Endothelial cell (in vitro differentiated cells): ENCODE results near the gene RHBDF2. TPM values are rescaled to one million over a fixed set of nuclear protein-coding genes. Genes with fewer than 3 reads are reported as not detected.

Experiments used
- DNase-seq: peaks from one replicate; pipeline ENCODE4 v3.0.0; 2021; ENCODE audit warnings: low spot score
- H3K27ac Mint-ChIP-seq: one replicate; pipeline ENCODE4 v1.8.0; 2021; ENCODE audit warnings: mixed read lengths, inconsistent platforms; ENCODE audit not compliant: unreplicated experiment
- H3K27me3 Mint-ChIP-seq: one replicate; pipeline ENCODE4 v1.8.0; 2021; ENCODE audit warnings: mild to moderate bottlenecking, moderate library complexity, mixed read lengths, inconsistent platforms; ENCODE audit not compliant: unreplicated experiment
- H3K36me3 Mint-ChIP-seq: one replicate; pipeline ENCODE4 v1.8.0; 2021; ENCODE audit warnings: mild to moderate bottlenecking, low read depth, mixed read lengths, inconsistent platforms; ENCODE audit not compliant: unreplicated experiment
- H3K4me1 Mint-ChIP-seq: one replicate; pipeline ENCODE4 v1.8.0; 2021; ENCODE audit warnings: mild to moderate bottlenecking, mixed read lengths, inconsistent platforms; ENCODE audit not compliant: unreplicated experiment
- H3K4me3 Mint-ChIP-seq: one replicate; pipeline ENCODE4 v1.8.0; 2021; ENCODE audit warnings: mild to moderate bottlenecking, mixed read lengths, inconsistent platforms; ENCODE audit not compliant: unreplicated experiment
- H3K9me3 Mint-ChIP-seq: one replicate; pipeline ENCODE4 v1.8.0; 2021; ENCODE audit warnings: mixed read lengths, inconsistent platforms; ENCODE audit not compliant: unreplicated experiment
- total RNA-seq: library from RNA; stranded (reverse); fragmentation: NEBNext Ultra II Directional; extraction: Animal tissue kit (Norgen Biotek cat#: 25700); gene quantifications from one replicate; pipeline ENCODE4 v1.2.1, GENCODE V29; 2021; ENCODE audit not compliant: unreplicated experiment
- TF ChIP-seq, protein P1 (sequence below): fragments of 200-600 bp; sonication (generic); IDR thresholded peaks from one replicate; pipeline ENCODE4 v1.5.0; 2021; ENCODE audit warnings: antibody characterized with exemption; ENCODE audit not compliant: unreplicated experiment

The RHBDF2 gene
- total RNA-seq, 1 donor from 2014 or later = 39.3 TPM

DNA sequence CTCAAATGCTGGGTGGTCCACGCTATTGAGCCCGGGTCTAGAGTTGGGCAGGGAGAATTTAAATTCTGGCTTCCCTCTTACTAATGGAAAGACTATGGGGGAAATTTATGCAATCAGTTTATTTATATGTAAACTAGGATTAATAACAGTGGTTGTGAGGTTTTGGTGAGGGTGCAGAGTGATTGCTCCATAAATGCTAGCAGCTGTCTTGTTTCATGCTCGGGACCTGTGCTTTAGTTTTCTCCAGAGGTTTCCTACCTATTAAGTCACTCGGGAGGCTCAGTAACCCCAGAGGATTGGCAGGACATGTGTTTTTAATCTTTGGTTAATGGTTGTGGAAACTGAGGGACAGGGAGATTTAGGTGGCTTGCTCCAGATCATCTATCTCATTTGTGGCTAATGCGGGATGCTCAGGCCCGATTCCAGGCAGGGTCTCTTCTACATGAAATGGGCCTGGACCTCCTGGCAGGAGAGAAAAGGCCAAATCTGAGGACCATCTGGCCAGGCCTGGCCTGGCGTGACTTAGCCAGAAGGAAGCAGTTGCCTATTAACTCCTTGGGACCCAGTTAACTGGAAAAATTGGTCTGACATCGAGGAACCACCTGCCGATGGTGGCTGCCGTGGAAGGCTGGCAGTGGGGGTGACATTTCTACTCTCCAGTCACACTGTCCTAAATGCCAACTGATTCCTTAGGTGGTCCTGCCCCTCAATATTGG is 40.7 kb upstream of the RHBDF2 start:
- Mint-ChIP-seq H3K4me3 (no peak overlapping the region), H3K36me3 (no peaks in the 10 kb centered on the region), H3K27me3 (peaks cover 12% of the 10 kb centered on the region), H3K27ac (no peak overlapping the region), H3K9me3 (no peaks in the 10 kb centered on the region), H3K4me1 (peaks cover 12% of the 10 kb centered on the region)
- DNase-seq = no peak
- TF ChIP-seq, protein P1, sequence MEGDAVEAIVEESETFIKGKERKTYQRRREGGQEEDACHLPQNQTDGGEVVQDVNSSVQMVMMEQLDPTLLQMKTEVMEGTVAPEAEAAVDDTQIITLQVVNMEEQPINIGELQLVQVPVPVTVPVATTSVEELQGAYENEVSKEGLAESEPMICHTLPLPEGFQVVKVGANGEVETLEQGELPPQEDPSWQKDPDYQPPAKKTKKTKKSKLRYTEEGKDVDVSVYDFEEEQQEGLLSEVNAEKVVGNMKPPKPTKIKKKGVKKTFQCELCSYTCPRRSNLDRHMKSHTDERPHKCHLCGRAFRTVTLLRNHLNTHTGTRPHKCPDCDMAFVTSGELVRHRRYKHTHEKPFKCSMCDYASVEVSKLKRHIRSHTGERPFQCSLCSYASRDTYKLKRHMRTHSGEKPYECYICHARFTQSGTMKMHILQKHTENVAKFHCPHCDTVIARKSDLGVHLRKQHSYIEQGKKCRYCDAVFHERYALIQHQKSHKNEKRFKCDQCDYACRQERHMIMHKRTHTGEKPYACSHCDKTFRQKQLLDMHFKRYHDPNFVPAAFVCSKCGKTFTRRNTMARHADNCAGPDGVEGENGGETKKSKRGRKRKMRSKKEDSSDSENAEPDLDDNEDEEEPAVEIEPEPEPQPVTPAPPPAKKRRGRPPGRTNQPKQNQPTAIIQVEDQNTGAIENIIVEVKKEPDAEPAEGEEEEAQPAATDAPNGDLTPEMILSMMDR = no peak

- peaks cover 12% of the 10 kb centered on the region for H3K27me3 Mint-ChIP-seq
- TF ChIP-seq, protein P1 = no peak
- DNase-seq = peak; percentile 85
- no peak overlapping the region for H3K27ac Mint-ChIP-seq
- H3K9me3 Mint-ChIP-seq = no peaks in the 10 kb centered on the region
- H3K4me3 Mint-ChIP-seq = no peak overlapping the region
- H3K36me3 Mint-ChIP-seq = no peaks in the 10 kb centered on the region
- peaks cover 9% of the 10 kb centered on the region for H3K4me1 Mint-ChIP-seq
These were observed 39.4 kb upstream of the RHBDF2 start for GRCh38 chr17:76540381-76541300.

DNA sequence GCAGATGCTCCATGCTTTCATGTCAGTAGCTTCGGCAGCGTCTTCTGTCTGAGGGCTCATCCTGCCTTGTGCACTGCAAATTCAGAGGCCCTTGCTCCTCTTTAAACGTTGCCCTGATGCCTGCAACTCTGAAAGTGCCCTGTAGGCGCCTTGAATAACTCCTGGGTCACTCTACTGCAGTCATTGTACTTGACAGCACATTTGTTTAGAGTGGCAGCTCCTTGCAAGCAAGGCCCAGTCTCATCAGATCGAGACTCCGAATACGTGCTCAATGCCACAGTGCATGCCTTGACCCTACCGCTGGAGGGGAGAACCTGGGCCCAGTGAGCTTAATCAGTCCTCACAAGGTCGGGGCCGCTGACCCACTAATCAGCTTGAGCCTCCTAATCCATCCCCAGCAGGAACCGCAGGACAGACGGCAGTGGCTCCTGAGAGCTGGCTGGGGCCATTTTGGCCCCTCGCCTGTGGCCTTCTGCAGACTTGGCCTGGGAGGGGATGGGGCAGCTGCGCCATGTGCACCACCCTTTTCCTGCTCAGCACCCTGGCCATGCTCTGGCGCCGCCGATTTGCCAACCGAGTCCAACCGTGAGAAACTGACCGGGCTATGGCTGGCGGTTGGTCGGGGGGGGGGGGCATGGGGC is 38.5 kb upstream of the RHBDF2 start, which contains the start of gene PRCD:
TSS of gene PRCD (plus strand) at position 414 of the 641 bp plus-strand sequence. CDS start at position 512, 98 bp downstream.
- peaks cover 9% of the 10 kb centered on the region for H3K4me1 Mint-ChIP-seq
- H3K36me3 Mint-ChIP-seq = no peaks in the 10 kb centered on the region
- no peak within 1 kb of the TSS for H3K27ac Mint-ChIP-seq
- no peaks in the 10 kb centered on the region for H3K9me3 Mint-ChIP-seq
- DNase-seq = no peak
- H3K27me3 Mint-ChIP-seq = peaks cover 12% of the 10 kb centered on the region
- TF ChIP-seq, protein P1 = no peak
- peak within 1 kb of the TSS; percentile 65 for H3K4me3 Mint-ChIP-seq

- H3K9me3 Mint-ChIP-seq = no peaks in the 10 kb centered on the region
- no peak for DNase-seq
- H3K36me3 Mint-ChIP-seq = no peaks in the 10 kb centered on the region
- peaks cover 12% of the 10 kb centered on the region for H3K27me3 Mint-ChIP-seq
- TF ChIP-seq, protein P1 = no peak
- H3K4me3 Mint-ChIP-seq = peak overlapping the region; percentile 65
- H3K4me1 Mint-ChIP-seq = peaks cover 9% of the 10 kb centered on the region
- H3K27ac Mint-ChIP-seq = no peak overlapping the region
These were observed 37.8 kb upstream of the RHBDF2 start for GRCh38 chr17:76538941-76539570.
